Measurements from ENCODE around the gene CASP14.
A peak's percentile ranks its signal among the peaks of the same experiment; 100 is the strongest.
"Not testable (repeated sequence)": the region's sequence is repeated elsewhere in the genome, so short reads cannot be mapped to it uniquely, and the experiment has no call there.

Gene CASP14, protein sequence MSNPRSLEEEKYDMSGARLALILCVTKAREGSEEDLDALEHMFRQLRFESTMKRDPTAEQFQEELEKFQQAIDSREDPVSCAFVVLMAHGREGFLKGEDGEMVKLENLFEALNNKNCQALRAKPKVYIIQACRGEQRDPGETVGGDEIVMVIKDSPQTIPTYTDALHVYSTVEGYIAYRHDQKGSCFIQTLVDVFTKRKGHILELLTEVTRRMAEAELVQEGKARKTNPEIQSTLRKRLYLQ

DNA sequence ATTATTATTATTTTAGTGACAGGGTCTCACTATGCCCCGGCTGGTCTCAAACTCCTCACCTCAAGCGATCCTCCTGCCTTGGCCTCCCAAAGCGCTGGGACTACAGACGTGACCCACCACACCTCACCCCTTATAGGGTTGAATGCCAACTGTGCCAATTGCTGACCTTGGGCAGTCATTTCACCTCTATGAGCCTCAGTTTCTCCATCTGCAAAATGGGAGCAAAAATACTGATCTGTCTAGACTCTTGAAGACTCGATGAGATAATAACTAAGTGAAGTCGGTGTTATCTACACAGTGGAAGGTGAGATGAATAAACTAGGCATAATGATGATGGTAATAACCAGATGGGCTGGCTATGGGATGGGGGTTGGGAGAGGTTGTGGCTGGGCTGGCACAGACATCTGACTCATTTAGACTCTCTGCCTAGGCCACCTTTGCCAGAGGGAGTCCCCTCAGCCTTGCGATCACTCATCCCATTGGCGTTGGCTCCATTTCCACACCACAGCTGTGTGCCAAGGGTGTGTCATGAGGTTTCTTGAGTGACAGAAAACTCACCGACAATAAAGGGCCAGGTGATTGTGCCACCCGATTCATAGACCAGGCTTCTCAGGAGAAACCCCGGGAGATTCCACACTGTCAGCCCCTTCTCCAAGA is at the start of gene CASP14:
CASP14 (plus strand) TSS at position 596 of the 657 bp plus-strand sequence. CDS start 2,772 bp downstream, outside the sequence.
- H3K4me3 ChIP-seq (ENCODE audit: low read depth, low read length) = no peak within 1 kb of the TSS

DNA sequence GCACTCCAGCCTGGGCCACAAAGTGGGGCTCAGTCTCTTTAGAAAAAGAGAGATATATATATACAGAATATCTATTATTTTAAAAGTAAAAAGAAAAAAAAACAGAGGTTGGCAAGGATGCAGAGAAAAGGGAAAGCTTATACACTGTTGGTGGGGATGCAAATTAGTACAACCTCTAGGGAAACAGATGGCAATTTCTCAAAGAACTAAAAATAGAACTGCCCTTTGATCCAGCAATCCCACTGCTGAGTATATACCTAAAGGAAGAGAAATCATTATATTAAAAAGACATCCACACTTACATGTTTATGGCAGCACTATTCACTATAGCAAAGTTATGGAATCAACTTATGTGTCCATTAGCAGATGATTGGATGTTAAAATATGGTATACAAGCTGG is 41.0 kb upstream of the CASP14 start:
- H3K4me3 ChIP-seq (ENCODE audit: low read depth, low read length) = no peak overlapping the region

DNA sequence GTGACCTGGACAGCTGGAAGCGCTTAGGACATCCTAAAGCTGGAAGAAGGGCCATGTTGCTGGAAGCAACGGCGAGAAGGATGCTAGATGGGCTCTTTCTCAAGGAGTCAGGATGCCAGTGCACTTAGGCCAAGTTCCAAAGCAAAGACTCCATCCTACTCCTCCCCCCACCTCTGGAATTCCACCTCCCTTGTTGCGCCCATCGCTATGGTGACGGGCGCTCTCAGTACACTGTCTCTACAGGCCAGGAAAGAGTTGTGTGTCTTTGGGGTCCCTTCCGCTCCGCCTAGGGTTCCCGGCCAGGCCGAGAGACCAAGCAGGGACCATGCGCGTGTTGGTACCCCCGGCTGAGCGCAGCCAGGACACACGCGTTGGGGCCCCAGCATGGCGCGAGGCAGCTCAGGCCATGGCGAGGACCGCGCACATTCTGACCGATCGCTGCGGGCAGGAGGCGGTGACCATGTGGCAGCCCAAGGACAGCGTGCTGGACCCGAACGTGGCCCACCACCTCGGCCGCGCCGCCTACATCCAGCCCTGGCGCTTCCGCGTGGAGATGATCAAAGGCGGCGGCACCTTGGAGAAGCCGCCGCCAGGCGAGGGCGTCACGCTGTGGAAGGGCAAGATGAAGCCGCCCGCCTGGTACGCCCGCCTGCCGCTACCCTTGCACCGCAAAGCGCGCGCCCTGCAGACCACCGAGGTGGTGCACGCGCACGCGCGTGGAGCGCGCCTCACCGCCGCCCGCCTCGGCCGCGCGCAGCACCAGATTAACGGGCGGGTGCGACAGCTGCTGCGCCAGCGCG is 38.6 kb upstream of the CASP14 start:
- H3K4me3 ChIP-seq (ENCODE audit: low read depth, low read length) = peak overlapping the region; percentile 31

DNA sequence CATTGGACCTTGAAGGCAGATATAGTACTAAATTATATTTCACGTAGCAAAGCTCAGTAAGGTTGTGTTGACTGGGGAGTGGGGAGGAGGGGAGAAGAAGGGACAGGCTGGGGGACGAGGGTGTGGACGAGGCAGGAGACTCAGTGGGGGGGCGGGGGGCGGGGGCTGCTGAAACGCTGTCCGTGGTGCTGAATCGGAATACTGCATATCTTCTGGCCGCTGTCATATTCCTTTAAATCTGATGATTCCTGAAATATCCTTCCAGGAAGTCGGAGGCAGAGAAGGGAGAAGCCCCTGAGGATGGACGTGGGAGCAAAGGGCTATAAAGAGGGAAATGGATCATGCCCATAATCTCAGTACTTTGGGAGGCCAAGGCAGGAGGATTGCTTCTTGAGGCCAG is 34.7 kb upstream of the CASP14 start:
- no peak overlapping the region for H3K4me3 ChIP-seq (ENCODE audit: low read depth, low read length)

DNA sequence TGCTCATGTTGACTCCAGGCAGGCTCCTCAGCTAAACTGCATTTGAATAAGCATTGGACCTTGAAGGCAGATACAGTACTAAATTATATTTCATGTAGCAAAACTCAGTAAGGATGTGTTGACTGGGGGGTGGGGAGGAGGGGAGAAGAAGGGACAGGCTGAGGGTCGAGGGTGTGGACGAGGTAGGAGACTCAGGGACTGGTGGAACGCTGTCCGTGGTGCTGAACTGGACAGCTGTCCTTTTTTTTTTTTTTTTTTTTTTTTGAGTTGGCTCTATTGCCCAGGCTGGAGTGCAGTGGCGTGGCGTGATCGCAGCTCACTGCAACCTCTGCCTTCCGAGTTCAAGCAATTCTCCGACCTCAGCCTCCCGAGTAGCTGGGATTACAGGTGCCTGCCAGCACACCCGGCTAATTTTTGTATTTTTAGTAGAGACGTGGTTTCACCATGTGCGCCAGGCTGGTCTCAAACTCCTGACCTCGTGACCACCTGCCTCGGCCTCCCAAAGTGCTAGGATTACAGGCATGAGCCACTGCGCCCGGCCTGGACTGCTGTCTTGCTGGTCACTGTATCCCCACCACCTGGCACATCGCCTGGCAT is 33.2 kb upstream of the CASP14 start:
- H3K4me3 ChIP-seq (ENCODE audit: low read depth, low read length) = no peak overlapping the region

DNA sequence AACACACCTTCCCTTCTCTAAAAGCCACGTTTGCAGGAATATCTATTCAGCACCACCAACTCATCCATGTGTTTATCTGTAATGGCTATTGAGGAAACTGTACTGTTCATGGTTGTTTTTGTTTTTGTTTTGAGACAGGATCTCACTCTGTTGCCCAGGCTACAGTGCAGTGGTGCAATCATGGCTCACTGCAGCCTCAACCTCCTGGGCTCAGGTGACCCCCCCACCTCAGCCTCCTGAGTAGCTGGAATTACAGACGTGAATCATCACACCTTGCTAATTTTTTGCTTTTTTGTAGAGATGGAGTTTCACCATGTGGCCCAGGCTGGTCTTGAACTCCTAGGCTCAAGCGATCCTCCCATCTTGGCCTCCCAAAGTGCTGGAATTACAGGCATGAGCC is 30.4 kb upstream of the CASP14 start:
- not testable (repeated sequence) for H3K4me3 ChIP-seq (ENCODE audit: low read depth, low read length)

DNA sequence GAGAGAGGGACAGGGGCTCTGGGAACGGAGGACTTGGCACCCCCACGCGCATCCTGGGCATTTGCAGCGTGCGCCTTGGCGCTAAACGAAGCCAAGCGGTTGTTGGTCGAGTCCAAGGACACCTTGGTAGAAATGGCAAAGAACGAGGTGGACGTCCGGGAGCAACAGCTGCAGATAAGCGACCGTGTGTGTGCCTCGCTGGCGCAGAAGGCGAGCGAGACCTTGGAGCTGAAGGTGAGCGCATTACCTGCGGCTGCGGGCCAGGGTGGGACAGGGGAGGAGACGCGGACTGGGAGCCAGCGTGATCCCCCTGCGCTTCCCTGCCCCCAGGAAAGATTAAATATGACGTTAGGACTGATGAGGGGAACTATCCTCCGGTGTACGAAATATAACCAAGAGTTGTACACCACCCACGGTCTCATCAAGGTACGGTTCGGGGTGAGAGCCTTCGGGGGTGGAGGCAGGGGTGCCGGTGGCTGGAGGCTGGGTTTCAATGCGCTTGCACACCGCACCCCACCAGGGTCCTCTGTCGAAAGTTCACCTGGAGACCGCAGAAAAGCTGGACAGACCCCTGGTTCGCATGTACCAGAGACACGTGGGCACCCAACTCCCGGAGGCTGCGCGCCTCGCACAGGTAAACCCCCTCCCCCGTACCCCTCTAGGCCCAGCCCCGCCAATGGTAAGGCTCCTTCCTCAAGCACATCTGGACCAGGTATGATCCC is 27.8 kb upstream of the CASP14 start:
- no peak overlapping the region for H3K4me3 ChIP-seq (ENCODE audit: low read depth, low read length)

DNA sequence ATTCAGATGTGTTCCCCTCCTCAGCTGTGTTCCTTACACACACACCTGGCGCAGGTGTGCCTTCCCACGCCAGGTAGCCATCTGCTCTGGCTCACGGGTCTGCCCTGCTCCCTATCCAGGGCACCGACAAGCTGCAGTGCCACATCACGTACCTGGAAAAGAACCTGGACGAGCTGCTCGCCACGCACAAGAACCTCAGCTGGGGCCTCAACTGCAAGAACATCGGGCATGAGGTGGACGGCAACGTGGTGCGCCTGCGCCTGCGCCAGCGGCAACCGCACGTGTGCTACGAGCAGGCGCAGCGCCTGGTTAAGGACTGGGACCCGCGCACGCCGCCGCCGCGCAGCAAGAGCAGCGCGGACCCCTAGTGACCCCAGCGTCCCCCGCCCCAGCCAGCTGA is 26.5 kb upstream of the CASP14 start:
- H3K4me3 ChIP-seq (ENCODE audit: low read depth, low read length) = no peak overlapping the region

DNA sequence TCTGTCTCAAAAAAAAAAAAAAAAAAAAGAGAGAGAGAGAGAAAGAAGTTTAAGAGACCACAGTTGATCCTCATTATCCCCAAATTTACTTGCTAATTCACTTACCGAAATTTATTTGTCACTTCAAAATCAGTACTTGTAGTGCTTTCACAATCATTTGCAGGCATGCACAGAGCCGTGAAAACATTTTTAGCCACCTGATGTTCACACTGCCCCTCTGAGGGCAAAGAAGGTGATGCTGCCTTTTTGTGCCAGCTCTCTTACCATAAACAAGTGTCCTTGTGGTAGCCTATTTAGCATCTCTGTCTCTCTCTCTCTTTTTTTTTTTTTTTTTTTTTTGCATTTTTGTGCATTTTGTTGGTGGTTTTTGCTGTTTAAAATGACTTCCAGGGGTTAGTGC is 24.1 kb upstream of the CASP14 start:
- H3K4me3 ChIP-seq (ENCODE audit: low read depth, low read length) = no peak overlapping the region

DNA sequence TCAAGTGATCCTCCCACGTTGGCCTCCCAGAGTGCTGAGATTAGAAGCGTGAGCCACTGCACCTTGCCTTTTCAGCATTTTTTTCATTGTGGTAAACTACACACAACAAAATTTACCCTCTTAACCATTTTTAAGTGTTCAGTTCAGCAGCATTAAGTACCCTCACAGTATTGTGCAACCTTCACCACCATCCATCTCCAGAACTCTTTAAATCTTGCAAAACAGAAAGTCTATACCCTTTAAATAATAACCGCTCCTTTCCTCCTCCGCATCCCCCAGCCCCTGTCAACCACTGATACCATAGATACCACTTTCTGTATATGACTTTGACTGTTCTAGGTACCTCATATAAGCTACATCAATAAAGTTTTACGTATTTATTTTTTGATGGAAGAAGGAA is 20.8 kb upstream of the CASP14 start:
- no peak overlapping the region for H3K4me3 ChIP-seq (ENCODE audit: low read depth, low read length)

DNA sequence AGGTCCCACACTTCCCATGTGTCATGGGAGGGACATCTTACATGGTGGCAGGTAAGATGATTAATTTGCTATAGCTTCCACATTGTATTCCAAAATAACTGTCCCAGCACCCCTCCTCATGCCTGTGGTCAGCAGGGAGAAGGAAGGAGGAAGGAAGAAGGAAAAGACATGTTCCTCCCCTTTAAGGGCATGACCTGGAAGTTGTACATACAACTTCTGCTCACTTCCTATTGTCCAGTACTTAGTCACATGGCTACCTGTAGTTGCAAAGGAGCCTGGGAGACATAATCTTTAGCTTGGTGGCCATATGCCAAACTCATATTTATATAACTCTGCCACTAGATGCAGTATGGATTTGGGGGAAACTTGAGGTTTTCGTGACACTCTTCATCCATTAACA is 17.6 kb upstream of the CASP14 start:
- no peak overlapping the region for H3K4me3 ChIP-seq (ENCODE audit: low read depth, low read length)

DNA sequence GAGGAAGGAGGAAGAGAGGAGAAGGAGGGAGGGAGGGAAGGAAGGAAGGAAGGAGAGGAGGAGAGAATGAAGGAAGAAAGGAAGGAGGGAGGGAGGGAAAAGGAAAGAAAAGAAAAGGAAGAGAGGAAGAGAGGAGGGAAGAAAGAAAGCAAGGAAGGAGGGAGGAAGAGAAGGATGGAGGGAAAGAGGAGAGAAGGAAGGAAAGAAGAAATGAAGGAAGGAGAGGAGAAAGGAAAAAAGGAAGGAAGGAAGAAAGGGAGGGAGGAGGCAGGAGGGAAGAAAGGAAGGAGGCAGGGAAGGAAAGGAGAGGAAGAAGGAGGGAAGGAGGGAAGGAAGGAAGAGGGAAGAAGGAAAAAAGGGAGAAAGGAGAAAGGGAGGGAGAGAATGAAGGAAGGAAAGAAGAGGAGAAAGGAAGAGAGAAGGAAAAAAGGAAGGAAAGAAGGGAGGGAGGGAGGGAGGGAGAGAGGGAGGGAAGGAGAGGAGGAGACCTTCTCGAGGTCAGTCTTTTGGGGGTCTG is 13.4 kb upstream of the CASP14 start:
- H3K4me3 ChIP-seq (ENCODE audit: low read depth, low read length) = no peak overlapping the region

DNA sequence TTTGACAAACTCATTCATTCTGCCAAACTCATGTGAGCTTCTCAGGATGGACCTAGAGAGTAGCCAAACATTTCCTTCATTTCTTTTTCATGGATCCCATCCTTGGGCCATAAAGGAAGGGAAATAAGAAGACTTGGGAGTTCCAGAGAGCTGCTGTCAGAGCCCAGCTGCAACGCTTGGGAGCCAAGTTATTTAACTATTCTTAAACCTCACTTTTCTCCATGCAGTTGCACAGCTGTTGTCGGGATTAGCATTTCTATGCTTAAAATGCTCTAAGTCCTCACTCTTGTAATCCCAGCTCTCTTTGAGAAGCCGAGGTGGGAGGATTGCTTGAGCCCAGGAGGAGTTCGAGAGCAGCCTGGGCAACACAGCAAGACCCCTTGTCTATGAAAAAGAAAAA is 11.7 kb upstream of the CASP14 start:
- no peak overlapping the region for H3K4me3 ChIP-seq (ENCODE audit: low read depth, low read length)

DNA sequence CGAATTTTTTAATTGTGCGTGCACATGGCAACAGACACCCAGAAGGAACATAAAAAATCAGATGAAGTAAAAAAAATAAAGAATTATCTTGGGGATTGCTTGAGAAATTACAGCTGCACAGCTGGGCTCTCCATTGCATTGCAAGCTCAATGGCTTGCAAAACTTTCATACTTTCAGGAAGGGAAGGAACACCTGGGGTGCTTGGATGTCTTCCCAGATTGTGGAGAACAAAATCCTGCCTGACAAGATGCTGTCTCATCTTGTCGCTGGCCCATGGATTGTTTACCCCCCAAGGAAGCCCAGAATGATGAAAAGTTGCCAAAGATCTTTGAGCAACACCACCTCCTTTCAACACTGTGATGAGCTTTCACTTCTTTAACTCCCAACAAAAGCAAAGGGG is 11.0 kb upstream of the CASP14 start:
- no peak overlapping the region for H3K4me3 ChIP-seq (ENCODE audit: low read depth, low read length)

DNA sequence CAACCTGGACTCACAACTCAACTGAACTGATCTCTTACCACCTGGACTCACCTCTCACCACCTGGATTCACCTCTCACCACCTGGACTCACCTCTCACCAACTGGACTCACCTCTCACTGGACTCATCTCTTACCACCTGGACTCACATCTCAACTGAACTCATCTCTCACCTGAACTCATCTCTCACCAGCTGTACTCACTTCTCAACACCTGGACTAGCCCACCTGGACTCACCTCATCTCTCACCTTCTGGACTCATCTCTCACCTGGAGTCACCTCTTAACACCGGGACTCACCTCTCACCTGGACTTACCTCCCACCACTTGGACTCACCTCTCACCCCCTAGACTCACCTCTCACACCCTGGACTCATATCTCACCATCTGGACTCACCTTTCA is 7.3 kb upstream of the CASP14 start:
- H3K4me3 ChIP-seq (ENCODE audit: low read depth, low read length) = no peak overlapping the region

DNA sequence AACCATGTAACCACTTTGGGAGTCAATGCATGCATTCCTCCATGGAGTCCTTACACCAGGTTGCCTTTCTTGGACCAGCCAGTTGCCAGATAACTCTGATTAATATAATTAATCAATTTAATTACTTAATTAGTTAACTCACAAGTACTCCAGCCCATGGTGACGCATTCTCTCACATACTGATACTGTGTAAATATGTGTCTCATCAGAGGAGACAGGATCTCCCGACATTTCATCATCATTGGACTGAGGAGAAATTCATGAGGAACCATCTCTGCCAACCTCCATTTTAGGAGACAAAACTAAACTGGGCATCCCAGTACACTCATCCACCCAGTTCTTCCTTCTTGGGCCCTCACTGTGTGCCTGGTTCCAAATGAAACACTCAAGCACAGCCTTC is 6.5 kb upstream of the CASP14 start:
- H3K4me3 ChIP-seq (ENCODE audit: low read depth, low read length) = no peak overlapping the region

DNA sequence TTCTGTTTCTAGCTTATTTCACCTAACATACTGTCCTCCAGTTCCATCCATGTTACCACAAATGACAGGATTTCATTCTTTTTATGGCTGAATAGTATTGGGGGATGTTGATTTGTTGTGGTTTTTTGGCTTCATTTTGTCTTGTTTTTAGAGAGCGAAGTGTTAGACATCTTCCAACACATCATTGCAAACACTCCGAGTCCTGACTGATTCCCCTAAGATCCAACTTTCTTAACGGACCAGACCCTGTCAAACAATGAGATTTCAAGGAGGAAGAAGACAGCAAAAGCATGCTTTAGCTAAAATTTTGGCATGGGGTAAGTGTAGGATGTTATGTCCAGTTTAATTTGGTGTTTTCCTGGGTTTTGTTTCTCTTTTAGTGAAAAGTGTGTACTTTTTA is 3.8 kb upstream of the CASP14 start:
- H3K4me3 ChIP-seq (ENCODE audit: low read depth, low read length) = no peak overlapping the region

DNA sequence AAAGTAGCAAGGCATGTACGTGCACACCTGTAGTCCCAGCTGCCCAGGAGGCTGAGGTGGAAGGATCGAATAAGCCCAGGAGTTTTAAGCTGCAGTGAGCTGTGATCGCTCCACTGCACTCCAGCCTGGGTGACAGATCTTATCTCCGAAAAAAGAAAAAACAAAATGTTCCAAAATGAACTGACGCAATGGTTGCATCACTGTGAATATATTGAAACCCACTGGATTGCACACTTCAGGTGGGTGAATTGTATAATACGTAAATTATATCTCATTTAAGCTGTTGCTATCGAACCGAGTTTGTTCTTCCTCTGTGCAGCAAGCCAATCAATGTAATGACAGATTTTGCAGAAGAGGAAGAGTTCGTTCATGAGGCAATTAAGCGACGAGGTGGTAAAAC is 1.6 kb upstream of the CASP14 start:
- H3K4me3 ChIP-seq (ENCODE audit: low read depth, low read length) = no peak overlapping the region

DNA sequence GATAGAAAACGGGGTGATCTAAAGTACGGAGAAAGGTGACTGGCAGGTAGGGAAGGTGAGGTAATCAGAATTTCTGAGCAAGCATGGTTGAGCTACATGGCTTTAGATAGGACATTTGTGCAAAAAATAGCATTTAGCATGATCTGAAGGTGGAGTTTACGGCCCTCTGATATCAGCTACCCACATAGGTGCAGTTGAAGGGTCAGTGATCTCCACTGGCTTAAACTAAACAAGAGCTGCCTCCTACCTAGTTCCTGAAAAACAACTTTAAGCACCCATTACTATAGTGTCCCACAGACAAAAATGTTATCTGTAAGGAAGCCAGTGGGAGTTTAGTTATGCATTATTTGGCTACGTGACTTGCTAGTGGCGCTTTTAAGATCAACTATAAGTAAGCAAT is 1.2 kb upstream of the CASP14 start:
- H3K4me3 ChIP-seq (ENCODE audit: low read depth, low read length) = no peak overlapping the region

DNA sequence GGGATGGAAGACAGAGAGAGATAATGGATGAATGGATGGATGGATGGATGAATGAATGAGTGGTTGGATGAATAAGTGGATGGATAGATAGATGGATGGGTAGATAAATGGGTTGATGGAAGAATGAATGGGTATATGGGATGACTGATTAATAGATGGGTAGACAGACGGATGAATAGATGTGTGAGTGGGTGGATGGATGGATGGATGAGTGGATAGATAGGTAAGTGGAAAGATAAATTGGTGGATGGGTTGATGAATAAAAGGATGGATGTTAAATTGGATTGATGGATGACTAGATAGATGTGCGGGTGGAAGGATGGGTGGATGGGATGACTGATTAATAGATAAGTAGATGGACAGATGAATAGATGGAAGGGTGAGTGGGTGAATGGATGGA is 1.4 kb downstream of the CASP14 start:
- no peak overlapping the region for H3K4me3 ChIP-seq (ENCODE audit: low read depth, low read length)

DNA sequence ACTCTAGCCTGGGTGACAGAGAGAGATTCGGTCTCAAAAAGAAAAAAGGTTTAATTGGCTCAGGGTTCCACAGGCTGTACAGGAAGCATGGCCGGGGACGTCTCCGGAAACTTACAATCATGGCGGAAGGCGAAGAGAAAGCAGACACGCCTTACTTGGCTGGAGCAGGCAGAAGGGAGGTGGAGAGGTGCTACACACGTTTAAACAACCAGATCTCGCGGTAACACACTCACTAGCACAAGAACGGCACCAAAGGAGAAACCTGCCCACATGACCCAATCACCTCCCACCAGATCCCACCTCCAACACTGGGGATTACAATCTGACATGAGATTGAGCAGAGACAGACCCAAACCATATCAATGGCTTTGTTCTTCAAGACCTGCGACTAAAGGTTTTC is 12.8 kb downstream of the CASP14 start:
- H3K4me3 ChIP-seq (ENCODE audit: low read depth, low read length) = no peak overlapping the region

Measured in iPS-11a (cell line).